DOHH2 (cell line): ENCODE measurements around the gene WDR5.

ENCODE experiments used
- H3F3A ChIP-seq: fragments of 200-600 bp; sonication (generic), shearing (Covaris generic); 2 replicates; pipeline ENCODE4 v1.6.0; 2016; ENCODE audit warnings: antibody characterized with exemption, mild to moderate bottlenecking; ENCODE audit not compliant: control insufficient read depth, insufficient read depth
- H3K27ac ChIP-seq: fragments of 200-600 bp; sonication (generic); 2 replicates; pipeline ENCODE4 v1.5.1; 2014; ENCODE audit warnings: low read depth, mild to moderate bottlenecking, low read length, moderate library complexity
- H3K27me3 ChIP-seq: fragments of 200-600 bp; sonication (generic); 2 replicates; pipeline ENCODE4 v1.6.1; 2014; ENCODE audit warnings: mild to moderate bottlenecking, low read length, mixed read lengths; ENCODE audit not compliant: control insufficient read depth
- H3K36me3 ChIP-seq: fragments of 200-600 bp; sonication (generic); 2 replicates; pipeline ENCODE4 v1.6.1; 2014; ENCODE audit warnings: mild to moderate bottlenecking, low read length, moderate library complexity, mixed read lengths; ENCODE audit not compliant: control insufficient read depth
- H3K4me1 ChIP-seq: fragments of 200-600 bp; sonication (generic); 2 replicates; pipeline ENCODE4 v1.6.1; 2014; ENCODE audit warnings: mild to moderate bottlenecking, low read length, mixed read lengths; ENCODE audit not compliant: control insufficient read depth
- H3K4me2 ChIP-seq: fragments of 200-600 bp; sonication (generic); 2 replicates; pipeline ENCODE4 v1.6.0; 2014; ENCODE audit warnings: mild to moderate bottlenecking, low read length, moderate library complexity
- H3K4me3 ChIP-seq: fragments of 200-600 bp; sonication (generic); 2 replicates; pipeline ENCODE4 v1.5.1; 2014; ENCODE audit warnings: mild to moderate bottlenecking, low read length, mixed read lengths
- H3K79me2 ChIP-seq: fragments of 200-600 bp; sonication (generic); 2 replicates; pipeline ENCODE4 v1.6.1; 2014; ENCODE audit warnings: mild to moderate bottlenecking, low read length, mixed read lengths; ENCODE audit not compliant: control insufficient read depth
- H3K9me2 ChIP-seq: fragments of 200-600 bp; sonication (generic); replicated peaks from 2 replicates; pipeline ENCODE4 v1.6.1; 2014; ENCODE audit warnings: mild to moderate bottlenecking, low read length, mixed read lengths; ENCODE audit not compliant: control insufficient read depth
- H3K9me3 ChIP-seq: fragments of 200-600 bp; sonication (generic); 2 replicates; pipeline ENCODE4 v1.6.1; 2014; ENCODE audit warnings: antibody characterized with exemption, low read length, mixed read lengths; ENCODE audit not compliant: control insufficient read depth, insufficient read depth
- H4K20me1 ChIP-seq: fragments of 200-600 bp; sonication (generic); 2 replicates; pipeline ENCODE4 v1.6.0; 2014; ENCODE audit warnings: low read depth, mild to moderate bottlenecking, antibody characterized with exemption, low read length, moderate library complexity; ENCODE audit not compliant: control insufficient read depth, insufficient read depth
- CTCF ChIP-seq: fragments of 200-600 bp; sonication (generic); IDR thresholded peaks from one replicate; pipeline ENCODE4 v1.5.1; 2014; ENCODE audit warnings: antibody characterized with exemption, mild to moderate bottlenecking, low read depth, low read length; ENCODE audit not compliant: poor library complexity, severe bottlenecking
- EZH2phosphoT487 ChIP-seq: fragments of 200-600 bp; sonication (generic); IDR thresholded peaks from 2 replicates; pipeline ENCODE4 v1.6.1; 2017; ENCODE audit warnings: borderline replicate concordance, mild to moderate bottlenecking, antibody characterized with exemption, low read length, moderate library complexity, mixed read lengths

Gene WDR5

GRCh38 chr9:134204991-134205578 lies 69.2 kb downstream of the WDR5 start:
- Histone ChIP-seq H3K4me1 (no peaks in the 10 kb centered on the region), H3K27ac (no peak overlapping the region), H3K36me3 (no peaks in the 10 kb centered on the region), H3K27me3 (peaks cover 8% of the 10 kb centered on the region; the same call in 1 of the 2 replicates), H3K9me2 (no peaks in the 10 kb centered on the region), H3F3A (no peaks in the 10 kb centered on the region), H3K4me2 (no peak overlapping the region), H4K20me1 (no peaks in the 10 kb centered on the region), H3K9me3 (no peaks in the 10 kb centered on the region), H3K79me2 (no peaks in the 10 kb centered on the region), H3K4me3 (no peak overlapping the region)
- TF ChIP-seq CTCF = no peak
- no peak for TF ChIP-seq EZH2phosphoT487

DNA sequence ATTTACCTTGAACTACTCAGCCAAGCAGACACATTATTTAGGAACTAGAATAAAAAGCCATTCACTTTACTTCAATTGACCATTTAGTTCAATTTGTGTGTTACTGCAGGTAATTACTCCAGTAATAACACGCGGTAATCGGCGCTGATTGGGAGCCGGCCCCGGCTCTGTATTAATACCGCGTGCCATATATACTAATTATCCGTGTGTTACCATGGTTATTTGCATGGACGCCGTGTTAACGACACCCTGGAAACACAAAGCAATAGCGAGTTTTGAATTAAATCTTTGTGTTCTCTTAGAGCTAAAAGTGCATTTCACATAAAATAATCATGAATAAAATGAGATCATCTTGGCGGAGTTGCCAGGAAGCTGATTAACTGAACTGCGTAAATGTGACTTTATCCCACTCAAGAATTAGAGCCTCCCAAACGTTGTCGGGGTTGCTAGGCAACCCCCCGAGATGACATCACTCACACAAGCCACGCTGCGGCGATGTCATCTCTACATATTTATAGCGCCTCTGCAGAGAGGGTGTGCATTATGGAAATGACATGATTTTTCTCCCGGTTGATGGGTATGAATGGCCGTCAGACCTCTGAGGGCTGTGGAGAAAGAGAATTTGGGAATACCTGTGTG lies 69.9 kb downstream of the WDR5 start:
- Histone ChIP-seq H3K27ac (no peak overlapping the region), H3K79me2 (no peaks in the 10 kb centered on the region), H3K9me3 (no peaks in the 10 kb centered on the region), H3K4me2 (no peak overlapping the region), H3K27me3 (peaks cover 6% of the 10 kb centered on the region; the same call in 1 of the 2 replicates), H3K36me3 (no peaks in the 10 kb centered on the region), H4K20me1 (no peaks in the 10 kb centered on the region), H3K4me1 (no peaks in the 10 kb centered on the region), H3K9me2 (no peaks in the 10 kb centered on the region), H3F3A (no peaks in the 10 kb centered on the region), H3K4me3 (no peak overlapping the region)
- TF ChIP-seq CTCF (no peak), EZH2phosphoT487 (no peak)

- H3F3A ChIP-seq = no peaks in the 10 kb centered on the region
- no peaks in the 10 kb centered on the region for H3K79me2 ChIP-seq
- no peak overlapping the region for H3K27ac ChIP-seq
- H3K9me2 ChIP-seq = no peaks in the 10 kb centered on the region
- peaks cover 5% of the 10 kb centered on the region; the same call in 1 of the 2 replicates for H3K27me3 ChIP-seq
- H3K4me3 ChIP-seq = no peak overlapping the region
- no peaks in the 10 kb centered on the region for H3K9me3 ChIP-seq
- no peak overlapping the region for H3K4me2 ChIP-seq
- TF ChIP-seq EZH2phosphoT487 (no peak), CTCF (no peak)
- H3K36me3 ChIP-seq = no peaks in the 10 kb centered on the region
- H3K4me1 ChIP-seq = no peaks in the 10 kb centered on the region
- no peaks in the 10 kb centered on the region for H4K20me1 ChIP-seq
Measured at GRCh38 chr9:134206311-134207300, 70.7 kb downstream of the WDR5 start.
